Dedifferentiated amniotic fluid mesenchymal stem cell (primary cell): Measurements from ENCODE around the gene CRYBG3.
"Not testable (repeated sequence)": the region's sequence is repeated elsewhere in the genome, so short reads cannot be mapped to it uniquely, and the experiment has no call there.

Experiments
- DNase-seq: peaks from one replicate; pipeline ENCODE4 v3.0.0-alpha.2; 2016; ENCODE audit errors: extremely low spot score

Gene CRYBG3

DNA sequence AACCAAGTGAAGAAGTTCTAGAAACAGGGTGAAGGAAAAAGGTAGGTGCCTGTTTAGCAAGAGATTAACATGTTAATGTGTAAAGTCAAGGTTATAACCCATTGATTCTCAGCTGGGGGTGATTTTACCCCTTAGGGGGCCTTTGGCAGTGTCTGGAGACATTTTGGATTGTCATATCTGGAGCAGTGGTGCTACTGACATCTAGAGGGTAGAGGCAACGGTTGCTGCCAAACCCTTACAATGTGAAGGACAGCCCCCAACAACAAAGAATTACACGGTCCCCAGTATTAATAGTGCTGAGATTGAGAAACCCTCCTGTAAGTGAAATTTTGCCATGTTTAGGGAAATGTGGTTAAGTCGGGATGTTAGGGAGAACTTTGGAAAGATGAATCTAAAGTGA lies 74.7 kb downstream of the CRYBG3 start:
- DNase-seq, result no peak

DNA sequence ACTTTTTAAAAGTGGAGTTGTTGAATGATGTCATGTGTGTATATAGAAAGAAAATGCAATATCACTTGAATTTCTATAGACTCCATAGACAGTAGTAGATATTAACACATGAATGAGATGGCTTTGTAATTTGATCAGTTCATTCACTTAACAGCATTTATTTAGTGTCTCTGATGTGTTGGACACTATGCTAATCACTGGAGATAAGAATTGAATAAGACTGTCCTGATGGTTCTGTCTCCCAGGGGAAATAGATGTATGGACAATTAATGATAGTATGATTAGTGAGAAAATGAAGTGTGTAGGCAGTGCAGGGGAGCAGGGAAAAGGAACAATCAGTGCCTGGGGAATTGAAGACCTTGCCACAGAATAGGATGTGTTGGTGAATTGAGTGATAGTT lies 77.5 kb downstream of the CRYBG3 start:
- DNase-seq, result no peak

DNA sequence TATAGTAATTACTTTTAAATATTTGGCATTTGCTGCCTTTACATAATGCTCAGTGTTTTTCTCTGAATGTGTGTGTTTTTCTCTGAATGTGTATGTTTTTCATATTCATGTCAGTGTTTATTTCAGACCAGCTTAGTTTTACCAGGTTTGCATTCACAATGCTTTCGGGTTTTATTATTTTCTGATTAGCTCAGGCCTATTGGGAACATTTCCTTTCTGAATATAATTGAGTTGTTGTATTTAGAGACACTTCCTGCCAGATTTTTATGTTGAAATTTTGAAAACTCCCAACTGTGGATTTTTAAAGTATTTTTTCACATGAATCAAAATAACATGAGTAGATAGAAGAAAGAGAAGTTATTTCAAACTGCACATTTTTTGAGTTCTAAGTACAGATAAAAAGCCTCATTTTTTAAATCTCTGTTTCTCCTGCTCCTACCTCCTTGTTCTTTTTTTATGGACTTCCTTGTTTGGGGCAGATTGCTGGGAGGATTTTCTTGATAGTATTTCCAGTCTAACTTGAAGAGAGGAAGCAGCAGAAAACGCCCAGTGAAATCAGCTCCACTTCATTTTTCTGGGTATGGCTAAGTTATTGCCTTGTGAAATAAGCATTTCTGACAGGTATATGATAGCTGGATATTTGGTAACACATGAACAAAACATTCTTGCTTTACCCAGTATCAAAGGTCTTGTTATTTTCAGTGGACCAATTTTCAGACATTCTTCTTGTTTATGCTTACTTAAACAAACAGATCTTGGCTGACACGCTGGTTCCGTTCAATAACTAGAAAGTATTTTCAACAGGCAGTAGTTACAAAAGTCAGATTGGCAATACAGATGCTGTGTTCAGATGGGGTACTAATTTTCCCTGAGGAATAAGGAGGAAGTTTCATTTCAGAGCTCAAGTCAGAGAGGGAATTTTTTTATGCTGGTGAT lies 79.8 kb downstream of the CRYBG3 start:
- no peak for DNase-seq

DNA sequence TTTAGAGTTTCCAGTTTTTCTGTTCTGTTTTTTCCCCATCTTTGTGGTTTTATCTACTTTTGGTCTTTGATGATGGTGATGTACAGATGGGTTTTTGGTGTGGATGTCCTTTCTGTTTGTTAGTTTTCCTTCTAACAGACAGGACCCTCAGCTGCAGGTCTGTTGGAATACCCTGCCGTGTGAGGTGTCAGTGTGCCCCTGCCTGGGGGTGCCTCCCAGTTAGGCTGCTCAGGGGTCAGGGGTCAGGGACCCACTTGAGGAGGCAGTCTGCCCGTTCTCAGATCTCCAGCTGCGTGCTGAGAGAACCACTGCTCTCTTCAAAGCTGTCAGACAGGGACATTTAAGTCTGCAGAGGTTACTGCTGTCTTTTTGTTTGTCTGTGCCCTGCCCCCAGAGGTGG lies 88.0 kb downstream of the CRYBG3 start:
- DNase-seq, result not testable (repeated sequence)

DNA sequence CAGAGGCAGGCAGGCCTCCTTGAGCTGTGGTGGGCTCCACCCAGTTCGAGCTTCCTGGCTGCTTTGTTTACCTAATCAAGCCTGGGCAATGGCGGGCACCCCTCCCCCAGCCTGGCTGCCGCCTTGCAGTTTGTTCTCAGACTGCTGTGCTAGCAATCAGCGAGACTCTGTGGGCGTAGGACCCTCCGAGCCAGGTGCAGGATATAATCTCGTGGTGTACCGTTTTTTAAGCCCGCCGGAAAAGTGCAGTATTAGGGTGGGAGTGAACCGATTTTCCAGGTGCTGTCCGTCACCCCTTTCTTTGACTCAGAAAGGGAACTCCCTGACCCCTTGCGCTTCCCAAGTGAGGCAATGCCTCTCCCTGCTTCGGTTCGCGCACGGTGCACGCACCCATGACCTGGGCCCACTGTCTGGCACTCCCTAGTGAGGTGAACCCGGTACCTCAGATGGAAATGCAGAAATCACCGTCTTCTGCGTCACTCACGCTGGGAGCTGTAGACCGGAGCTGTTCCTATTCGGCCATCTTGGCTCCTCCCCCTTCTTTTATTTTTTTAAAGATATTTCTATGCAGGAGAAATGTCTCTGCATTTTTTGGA lies 88.5 kb downstream of the CRYBG3 start:
- not testable (repeated sequence) for DNase-seq

DNA sequence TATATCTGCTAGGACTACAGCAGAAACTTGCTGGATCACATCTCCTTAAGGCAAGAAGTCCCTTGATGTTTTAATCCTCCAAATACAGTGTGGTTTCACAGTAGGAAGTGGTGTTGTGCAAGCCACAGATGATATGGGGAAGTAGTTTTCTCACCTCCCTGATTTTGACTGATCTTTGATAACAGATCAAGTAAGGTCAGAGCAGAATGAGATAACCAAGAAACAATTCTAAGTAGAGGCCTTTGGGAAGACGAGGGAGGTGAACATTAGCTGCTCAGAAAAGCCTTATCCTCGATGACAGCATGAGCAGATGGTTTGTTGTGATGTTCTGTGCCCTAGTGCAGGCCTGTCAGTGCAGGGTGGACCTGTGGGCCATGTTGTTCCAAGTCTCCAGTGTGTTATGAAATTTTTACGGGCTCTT lies 89.1 kb downstream of the CRYBG3 start:
- no peak for DNase-seq

DNA sequence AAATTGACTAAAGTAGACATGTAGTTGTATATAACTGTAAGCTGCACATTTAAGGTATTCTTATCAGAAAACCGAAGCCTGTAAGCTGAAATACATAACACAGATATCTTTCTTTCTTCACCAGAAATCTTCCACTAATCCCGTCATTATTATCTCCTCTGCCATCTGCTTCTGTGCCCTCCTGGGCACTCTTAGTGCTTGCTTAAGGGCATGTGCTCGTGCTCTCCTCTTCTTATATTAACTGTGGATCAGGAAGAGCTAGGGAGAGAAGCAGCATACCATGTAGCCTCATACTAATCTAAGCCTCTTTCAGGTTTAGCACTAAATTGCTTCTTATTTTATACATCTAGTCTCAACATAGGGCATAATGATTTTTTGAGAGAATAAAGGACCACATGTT lies 89.6 kb downstream of the CRYBG3 start:
- DNase-seq, result no peak

DNA sequence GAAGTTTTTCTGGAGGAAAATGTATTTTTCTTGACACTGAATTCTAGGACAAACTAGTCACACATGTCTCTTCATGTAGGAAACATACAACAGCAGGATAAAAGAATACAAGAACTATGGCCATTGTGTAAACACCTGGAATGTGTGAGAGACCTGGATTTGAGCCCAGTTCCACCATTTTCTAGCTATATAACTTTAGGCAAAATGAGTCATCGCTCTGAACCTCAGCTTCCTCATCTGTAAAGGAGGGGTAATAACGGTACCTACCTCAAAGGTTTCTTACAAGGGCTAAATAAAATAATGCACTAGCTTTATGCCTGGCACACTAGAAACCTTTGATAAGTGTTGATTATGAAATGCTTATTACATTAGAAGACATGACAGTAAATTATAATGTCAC lies 92.6 kb downstream of the CRYBG3 start:
- no peak for DNase-seq

DNA sequence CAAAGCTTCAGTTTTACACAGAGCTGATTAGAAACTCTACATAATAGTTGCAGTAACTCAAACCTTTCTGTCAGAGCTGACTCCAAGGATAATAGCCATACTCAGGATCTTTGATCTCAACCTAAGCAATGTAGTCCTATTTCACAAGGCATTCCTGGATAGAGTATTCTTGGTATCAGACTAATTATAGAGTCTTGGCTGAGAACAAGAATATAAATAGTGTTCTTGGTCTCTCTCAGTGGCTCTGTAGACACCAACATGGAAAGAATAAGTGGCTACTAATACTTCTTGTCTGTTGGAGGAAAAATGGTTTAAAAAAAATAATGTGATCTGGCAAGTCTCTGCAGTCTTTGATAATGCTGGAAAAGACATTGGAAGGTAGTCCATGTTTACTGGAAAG lies 94.8 kb downstream of the CRYBG3 start:
- DNase-seq, result no peak

DNA sequence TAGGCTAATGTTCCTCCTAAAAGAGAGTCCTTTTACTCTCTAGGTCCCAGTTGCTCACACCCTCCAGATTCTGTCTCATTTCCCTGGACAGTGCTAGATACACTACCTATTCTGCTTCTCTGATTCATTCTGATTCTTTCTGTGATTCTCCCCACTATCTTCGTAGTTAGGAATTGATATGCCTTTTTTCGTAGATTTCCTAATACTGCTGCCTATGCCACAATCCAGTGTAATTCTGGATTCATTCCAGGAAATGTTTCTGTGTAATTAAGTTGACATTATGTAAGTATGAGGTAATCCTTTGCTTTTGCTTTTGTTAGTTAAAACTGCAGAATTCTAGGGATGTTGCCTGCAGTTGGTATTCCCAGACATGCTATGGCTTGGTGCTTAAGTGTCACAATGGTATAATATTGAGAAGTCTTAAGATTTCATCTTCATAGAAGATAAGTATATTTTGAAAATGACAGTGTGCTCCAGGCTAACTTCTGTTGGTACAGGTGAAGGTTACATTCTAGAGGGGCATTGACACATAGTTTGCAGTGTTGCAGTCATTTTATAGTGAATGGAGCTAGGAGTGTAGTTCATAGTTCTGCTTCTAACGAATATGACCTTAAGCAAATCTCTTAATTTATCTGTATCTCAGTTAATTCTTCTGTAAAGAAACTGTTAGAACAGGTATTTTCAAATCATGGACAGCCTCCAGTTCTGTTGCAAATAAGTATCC lies 96.2 kb downstream of the CRYBG3 start:
- peak; percentile 78 for DNase-seq

DNA sequence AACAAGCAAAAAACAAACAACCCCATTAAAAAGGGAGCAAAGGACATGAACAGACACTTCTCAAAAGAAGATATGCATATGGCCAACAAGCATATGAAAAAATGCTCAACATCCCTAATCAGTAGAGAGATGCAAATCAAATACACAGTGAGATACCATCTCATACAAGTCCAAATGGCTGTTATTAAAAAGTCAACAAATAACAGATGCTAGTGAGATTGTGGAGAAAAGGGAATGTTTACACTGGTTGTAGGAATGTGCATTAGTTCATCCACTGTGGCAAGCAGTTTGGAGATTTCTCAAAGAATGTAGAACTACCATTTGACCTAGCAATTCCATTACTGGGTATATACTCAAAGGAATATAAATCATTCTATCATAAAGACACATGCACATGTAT lies 105.9 kb downstream of the CRYBG3 start:
- peak; percentile 31 for DNase-seq

DNA sequence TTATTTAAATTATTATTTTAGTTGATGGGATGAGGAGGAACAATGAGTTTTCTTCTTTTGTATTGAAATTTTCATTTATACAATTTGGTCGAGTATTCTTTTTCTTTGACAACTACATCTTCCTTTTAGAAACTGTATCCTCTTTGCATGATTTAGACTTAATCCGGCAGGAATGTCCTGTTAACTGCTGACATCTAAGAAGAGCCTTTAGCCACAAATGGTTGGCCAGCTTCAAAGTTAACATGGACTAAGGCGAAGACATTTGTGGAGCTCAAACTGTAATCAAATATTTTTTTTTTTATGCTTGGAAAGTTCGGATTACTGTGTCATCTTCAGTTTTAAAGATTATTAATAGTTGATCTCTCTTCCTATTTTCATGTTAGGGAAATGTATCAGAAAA lies 107.2 kb downstream of the CRYBG3 start:
- peak; percentile 50 for DNase-seq

DNA sequence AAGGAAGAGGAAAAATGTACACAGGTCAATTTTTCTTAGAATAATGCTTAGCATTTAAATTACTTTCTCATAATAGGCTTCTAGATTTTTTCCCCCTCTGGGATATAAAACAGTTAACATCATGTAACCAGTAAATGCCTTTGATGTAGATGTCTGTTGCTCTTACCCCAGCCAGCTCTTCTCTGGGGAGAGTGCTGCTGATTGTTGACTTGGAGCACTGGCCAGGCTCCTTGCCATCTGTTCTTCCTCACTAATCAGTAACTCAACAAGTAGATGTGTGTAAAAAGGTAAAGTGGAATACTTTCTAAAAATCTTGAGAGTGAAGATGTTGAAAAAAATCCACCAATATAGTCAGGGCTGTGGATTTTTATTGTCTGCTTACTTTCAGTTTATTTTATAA lies 108.2 kb downstream of the CRYBG3 start:
- no peak for DNase-seq

DNA sequence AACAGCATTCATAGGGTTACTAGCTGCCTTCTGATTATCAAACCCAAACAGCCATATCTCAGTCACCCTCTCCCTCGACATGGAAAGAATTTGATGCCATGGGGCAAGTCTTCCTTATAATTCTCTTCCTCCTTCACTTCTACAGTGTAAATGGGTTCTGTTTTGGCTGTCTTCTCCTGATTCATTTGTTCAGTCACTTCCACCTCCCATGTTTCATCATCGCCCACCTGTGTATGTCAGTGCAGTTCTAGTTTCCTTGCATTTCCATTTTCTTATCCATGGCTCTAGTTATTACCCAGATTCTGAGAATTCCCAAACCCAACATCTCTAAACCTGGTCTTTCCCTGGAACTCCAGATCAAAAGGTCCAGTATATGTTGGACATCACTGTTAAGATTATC lies 109.4 kb downstream of the CRYBG3 start:
- DNase-seq, result no peak

DNA sequence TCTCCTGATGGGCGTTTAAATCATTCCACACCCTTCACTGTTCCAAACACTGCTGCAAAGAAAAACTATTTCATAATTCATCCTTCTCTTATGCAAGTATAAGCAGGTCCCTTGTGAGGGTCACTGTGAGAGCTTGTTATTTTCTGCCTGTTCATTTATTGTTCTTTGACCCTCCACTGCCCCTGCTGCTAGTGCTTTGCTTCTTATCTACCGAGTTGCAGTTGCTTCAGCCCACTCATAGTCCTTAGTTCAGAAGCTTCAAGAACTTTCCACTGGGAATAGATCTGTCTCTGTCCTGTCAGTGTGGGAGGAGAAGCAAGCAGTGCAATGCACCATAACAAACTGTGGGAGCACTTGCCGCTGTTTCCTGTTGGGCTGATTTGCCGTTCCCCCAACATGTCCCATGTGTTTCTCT lies 110.6 kb downstream of the CRYBG3 start:
- no peak for DNase-seq

DNA sequence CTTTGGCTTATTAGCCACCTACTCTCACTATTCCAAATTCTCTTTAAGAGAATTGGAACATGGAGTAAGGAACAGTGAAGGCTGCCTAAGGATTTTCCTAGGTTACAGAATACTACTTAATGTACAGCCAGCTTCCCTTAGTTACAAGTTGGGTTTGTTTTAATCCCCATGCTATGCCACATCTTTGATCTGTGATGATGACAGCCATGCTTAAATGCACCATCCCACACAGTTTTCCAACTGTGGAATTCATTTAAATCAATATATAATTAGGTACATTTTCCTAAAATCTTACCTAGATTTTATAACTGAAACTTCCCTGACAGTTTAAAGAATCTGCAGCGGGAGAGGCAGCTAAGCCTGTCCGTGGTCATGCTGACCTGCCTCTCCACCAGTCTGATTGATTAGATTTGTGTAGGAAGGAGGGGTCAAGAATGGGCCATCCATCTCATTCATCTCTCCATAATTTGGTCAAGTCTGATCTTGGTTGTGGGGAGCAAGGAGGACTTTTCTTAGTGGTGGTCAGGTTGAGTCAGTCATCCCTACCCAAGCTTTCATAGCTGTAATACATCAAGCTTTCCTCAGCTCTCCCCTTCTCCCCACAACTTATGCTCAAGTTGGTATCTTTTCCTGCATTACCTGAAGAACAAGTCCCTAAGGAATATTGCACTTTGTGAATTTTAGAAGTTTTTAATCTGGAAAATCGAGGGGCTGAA lies 113.3 kb downstream of the CRYBG3 start:
- no peak for DNase-seq

DNA sequence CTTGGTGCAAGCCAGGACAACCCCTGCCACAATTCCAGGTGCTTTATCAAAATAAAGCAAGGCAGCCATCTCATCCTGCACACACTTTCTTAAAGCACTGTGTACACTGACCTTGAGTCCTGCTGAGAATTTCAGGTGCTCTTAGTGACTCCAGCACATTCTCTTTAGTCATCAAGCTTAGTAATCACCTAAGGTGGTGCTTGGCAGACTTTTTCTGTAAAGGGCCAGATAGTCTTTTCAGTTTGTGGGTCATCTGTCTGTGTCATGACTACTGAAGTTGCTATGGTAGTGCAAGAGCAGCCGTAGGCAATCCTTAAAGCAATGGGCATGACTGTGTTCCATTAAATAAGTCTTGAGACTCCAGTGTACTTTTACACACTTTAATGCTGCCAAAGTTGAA lies 114.0 kb downstream of the CRYBG3 start:
- DNase-seq, result no peak

DNA sequence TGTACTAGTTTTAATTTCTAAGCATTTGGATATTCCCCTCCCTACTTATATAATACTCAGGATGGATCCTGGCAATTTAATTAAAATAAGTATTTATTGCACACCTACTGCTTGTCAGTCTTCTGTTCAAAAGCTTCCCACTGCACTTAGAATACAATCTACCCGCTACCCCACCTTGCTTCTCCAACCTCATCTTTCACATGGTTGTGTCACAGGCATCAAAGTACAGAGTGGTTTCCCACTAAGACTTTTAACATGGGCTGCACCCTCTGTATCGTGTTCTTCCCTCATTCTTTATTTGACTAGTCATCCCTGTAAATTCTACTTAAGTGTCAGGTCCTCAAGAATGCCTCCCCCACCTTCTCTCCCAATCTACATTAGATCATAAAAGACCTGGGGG lies 115.4 kb downstream of the CRYBG3 start:
- no peak for DNase-seq

DNA sequence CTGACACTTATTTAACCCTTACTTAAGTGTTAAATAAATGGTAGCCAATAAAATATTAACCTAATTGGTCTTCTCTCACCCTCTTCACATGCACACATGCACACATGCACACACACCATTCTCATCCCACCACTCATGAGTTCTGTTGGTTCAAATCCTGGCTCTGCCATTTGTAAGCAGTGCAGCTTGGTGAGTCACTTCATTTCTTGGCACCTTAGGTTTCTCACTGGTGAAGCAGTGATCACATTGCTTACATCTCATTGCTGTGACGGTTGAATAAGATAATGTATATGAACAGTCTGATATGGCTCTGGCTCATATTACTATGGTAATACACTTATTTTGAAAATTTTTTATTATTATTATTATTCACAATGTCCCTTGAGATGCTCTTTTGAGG lies 116.6 kb downstream of the CRYBG3 start:
- no peak for DNase-seq

DNA sequence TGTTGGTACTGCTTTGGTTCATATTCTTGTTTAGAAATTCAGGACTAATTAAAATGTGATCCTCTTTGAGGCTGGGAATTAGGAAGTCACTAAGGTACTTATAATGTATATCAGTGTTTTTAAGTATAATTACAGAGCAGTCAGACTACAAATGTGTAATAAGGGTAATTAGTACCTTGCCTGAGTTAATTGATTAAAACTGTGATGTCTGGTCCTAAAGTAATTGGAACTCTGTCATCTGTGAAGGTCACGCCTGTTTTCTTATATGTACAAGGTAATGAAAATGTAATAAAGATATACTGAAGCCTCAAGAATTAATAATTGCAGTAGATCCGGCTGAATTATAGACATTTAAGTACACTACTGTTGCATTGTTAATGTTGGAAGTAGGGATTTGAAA lies 117.6 kb downstream of the CRYBG3 start:
- DNase-seq, result no peak

DNA sequence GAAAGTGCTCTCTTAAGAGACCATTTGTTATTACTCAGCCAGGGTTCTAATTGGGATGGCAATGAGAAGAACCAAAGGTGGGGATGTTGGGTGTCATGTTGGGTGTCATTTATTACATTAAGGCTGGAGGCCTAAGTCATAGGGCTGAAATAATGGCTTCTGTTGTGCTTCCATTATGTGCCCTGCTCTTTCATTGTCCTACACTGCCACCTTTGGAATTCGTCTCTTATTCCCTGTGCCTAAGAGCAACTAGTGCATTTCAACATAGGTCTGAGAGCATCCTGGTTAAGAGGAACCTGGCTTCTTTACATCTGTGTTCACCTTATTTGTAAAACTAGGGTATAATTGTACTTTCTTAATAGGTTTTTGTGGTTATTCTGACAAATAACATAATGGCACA lies 118.2 kb downstream of the CRYBG3 start:
- no peak for DNase-seq
